ENCODE data around the gene SEMA4D.

- TF ChIP-seq POLR2A (IDR thresholded peaks at IDR 0.05; ENCODE audit: low read depth): no peak
- TF ChIP-seq, protein P1, sequence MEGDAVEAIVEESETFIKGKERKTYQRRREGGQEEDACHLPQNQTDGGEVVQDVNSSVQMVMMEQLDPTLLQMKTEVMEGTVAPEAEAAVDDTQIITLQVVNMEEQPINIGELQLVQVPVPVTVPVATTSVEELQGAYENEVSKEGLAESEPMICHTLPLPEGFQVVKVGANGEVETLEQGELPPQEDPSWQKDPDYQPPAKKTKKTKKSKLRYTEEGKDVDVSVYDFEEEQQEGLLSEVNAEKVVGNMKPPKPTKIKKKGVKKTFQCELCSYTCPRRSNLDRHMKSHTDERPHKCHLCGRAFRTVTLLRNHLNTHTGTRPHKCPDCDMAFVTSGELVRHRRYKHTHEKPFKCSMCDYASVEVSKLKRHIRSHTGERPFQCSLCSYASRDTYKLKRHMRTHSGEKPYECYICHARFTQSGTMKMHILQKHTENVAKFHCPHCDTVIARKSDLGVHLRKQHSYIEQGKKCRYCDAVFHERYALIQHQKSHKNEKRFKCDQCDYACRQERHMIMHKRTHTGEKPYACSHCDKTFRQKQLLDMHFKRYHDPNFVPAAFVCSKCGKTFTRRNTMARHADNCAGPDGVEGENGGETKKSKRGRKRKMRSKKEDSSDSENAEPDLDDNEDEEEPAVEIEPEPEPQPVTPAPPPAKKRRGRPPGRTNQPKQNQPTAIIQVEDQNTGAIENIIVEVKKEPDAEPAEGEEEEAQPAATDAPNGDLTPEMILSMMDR (IDR thresholded peaks at IDR 0.05): no peak
- no peak for TF ChIP-seq EP300 (IDR thresholded peaks at IDR 0.05)
Observed at GRCh38 chr9:89505911-89506310, 8.0 kb upstream of the SEMA4D start.
